OCI-M1 (cell line): ENCODE data around the gene SPATA17.
"Not testable (repeated sequence)": the region's sequence is repeated elsewhere in the genome, so short reads cannot be mapped to it uniquely, and the experiment has no call there.

Experiments used
- DNase-seq: peaks from one replicate; lab custom pipeline; 2025; lab: John Stamatoyannopoulos, UW

The SPATA17 gene

DNA sequence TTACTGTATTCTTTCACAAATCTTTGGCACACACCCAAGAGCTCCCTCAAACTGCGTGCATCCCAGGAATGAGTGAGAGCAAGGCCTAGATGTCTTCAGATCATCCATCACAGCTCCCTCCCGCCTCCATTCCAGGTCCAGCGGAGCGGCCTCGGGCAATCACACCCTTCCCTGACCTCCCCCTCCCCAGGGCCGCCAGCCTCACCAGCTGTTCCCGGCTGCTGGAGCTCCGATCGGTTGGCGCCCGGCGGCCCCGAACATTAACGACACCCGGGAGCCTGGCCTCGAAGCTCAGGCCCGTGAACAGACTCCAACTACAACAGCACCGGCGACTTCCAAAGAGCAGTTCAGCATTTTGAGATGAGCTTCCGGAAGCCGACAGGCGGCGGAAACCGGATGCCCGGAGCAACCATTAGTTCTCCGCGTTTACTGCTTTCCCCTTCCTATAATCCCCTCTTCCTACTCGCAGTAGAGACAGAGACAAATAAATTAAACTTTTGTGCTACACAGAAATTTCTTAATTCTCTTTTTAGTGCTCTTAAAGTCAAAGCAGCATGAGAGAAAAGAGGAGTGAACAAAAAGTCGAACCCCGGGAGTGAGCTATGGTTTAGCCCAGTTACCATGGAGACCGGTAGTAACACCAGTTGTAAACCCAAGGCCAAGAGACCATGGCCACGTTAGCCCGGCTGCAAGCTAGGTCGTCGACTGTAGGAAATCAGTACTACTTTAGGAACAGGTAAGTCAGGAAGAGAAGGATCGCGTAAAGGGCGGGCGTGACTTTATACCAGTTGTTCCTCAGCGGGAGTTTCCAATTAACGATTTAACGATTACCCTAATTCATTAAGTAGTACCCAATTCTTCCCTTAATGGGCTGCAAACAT lies at the start of gene SPATA17, which contains the start of gene GPATCH2:
SPATA17 (plus strand) TSS at position 634 of the 881 bp plus-strand sequence; CDS start at position 669, 35 bp downstream.
GPATCH2 (minus strand) TSS at position 380 of the 881 bp plus-strand sequence; CDS start at position 261, 119 bp downstream.
- DNase-seq: peak; percentile 97

DNA sequence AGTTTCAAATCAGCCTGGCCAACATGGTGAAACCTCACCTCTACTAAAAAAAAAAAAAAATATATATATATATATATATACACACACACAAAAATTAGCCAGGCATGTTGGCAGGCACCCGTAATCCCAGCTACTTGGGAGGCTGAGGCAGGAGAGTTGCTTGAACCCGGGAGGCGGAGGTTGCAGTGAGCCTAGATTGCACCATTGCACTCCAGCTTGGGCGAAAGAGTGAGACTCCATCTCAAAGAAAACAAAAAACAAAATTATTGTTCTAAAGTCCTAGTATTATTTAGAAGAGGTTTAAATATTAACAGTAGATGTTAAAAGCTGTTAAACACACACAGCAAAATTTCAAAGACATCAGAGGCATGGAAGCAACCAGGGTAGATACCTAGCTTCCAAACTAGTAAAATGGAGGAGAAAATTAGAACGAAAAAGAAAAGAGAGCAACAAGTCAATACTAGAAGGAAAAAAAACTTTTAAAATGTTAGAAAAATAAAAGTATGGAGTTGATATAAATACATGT lies 46.8 kb upstream of the SPATA17 start:
- not testable (repeated sequence) for DNase-seq

- DNase-seq: no peak
Observed at GRCh38 chr1:217585577-217585976, 45.6 kb upstream of the SPATA17 start.

DNA sequence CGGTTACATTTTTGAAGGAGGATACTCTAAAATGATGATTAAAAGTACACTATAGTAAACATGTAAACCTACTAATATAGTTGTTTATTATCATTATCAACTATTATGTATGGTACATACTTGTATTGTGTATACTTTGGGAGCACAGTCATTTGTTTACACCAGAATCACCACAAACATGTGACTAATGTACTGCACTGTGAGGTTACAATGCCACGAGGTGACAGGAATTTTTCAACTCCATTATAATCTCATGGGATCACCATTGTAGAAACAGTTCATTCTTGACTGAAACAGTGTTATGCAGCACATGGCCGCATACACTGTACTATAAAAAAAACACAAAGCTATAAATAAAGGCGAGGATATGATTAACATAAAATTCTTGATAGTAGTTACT lies 44.6 kb upstream of the SPATA17 start:
- DNase-seq: no peak

DNA sequence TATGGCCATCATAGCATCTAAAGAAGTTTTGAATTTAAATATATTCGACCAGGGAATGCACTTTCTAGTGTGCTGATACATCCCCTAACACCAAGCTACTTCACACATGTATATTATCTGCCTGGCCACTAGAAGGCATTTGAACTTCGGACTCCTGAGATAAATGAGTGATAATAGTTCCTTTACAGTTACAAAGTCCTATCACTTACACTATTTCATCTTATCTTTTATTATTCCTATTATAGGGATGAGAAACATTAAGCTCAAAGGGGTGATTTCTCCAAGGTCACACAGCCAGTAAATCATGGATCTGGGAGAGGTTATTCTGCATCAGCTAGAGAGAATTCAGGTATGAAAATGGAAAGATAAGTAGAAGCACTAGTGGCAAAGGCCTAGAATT lies 40.5 kb upstream of the SPATA17 start:
- no peak for DNase-seq

GRCh38 chr1:217599154-217599553 lies 32.0 kb upstream of the SPATA17 start:
- DNase-seq: peak; percentile 73

- no peak for DNase-seq
Observed at GRCh38 chr1:217602380-217602779, 28.8 kb upstream of the SPATA17 start.

- DNase-seq: no peak
Observed at GRCh38 chr1:217605390-217605789, 25.8 kb upstream of the SPATA17 start.

- no peak for DNase-seq
Observed at GRCh38 chr1:217614200-217614712, 16.9 kb upstream of the SPATA17 start.

DNA sequence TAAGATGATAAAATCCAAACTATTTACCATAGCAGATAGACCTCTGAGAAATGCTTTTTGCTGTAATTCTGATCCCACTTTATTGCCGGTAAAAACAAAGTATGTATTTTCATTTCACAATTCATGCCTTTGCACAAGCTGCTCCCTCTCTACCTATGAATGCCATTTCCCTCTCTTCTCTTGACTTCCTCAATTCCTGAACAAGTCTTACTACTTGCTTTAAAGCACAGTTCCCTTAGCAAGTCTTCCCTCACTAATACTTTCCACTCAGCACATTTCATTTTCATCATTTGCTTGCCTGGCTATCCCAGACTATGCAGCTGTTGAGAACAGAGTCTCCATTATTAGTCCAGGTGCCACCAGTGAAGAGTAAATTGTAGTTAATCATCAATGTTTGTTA lies 14.0 kb upstream of the SPATA17 start:
- peak; percentile 20 for DNase-seq

DNA sequence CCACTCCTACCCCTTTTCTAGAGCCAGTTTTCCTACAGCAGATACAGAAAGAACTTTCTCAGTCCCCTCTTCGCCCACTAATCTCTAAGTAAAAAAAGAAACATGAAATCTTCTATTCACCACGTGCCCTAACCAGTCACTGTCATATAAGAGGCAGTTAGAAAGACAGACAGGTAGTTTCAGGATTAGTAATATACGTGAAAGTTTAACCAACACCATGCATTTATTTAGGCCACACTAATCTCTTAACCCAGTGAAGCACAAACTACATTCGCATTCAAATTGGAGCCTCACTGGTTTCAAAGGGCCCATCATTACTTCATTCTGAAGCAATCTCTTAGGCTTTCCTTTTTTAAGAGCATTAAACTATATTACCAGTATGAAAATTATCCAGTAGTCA lies 10.3 kb upstream of the SPATA17 start:
- DNase-seq: no peak

DNA sequence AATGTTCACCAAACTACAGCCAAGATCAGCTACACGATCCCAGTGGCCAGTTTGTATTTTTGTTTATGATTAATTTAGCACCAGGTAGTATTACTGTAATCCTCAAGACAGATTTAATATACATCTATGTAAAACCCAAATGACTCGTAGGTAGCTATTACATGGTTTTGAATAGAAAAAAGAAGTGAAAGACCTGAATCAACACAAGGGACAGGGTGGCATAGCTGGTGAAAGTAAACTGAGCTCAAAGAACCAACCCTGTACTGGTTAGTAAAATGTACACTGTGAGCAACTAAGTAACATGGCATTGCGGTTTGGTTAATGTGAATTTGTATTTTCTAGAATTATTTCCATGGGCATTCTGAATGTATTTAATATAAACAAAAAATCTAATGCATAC lies 9.1 kb upstream of the SPATA17 start:
- DNase-seq: no peak

DNA sequence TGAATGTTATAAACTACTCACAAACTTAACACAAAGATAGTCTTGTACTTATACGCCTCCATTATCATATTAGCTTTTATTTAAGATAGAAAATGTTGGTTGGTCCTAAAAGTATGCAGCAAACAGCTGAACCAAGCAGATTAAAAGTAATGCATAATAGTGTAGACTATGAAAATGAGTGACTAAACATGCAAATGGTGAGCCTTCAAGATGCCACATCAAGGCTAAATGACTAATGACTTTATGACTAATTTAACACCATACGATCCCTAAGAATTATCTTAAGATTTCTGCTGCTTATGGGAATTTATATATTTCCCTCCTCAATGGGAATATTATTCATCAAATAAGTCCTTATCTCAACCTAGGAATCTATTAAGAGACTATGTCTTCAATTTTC lies 4.8 kb upstream of the SPATA17 start:
- DNase-seq: no peak

GRCh38 chr1:217627431-217627830 lies 3.7 kb upstream of the SPATA17 start:
- no peak for DNase-seq

GRCh38 chr1:217642455-217642854 lies 11.3 kb downstream of the SPATA17 start:
- no peak for DNase-seq

DNA sequence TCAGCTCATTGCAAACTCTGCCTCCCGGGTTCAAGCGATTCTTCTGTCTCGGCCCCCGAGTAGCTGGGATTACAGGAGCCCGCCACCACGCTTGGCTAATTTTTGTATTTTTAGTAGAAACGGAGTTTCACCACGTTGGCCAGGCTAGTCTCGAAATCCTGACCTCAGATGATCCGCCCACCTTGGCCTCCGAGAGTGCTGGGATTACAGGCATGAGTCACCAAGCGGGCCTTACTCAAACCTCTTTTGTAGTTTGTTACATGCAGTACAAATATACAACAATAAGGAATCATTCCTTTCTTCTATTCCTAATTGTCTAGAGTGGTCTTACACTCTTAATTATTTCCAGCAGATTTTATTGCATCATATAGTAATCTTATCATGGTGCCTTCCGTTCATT lies 16.6 kb downstream of the SPATA17 start:
- DNase-seq: no peak

GRCh38 chr1:217650674-217651073 lies 19.5 kb downstream of the SPATA17 start:
- DNase-seq: no peak

DNA sequence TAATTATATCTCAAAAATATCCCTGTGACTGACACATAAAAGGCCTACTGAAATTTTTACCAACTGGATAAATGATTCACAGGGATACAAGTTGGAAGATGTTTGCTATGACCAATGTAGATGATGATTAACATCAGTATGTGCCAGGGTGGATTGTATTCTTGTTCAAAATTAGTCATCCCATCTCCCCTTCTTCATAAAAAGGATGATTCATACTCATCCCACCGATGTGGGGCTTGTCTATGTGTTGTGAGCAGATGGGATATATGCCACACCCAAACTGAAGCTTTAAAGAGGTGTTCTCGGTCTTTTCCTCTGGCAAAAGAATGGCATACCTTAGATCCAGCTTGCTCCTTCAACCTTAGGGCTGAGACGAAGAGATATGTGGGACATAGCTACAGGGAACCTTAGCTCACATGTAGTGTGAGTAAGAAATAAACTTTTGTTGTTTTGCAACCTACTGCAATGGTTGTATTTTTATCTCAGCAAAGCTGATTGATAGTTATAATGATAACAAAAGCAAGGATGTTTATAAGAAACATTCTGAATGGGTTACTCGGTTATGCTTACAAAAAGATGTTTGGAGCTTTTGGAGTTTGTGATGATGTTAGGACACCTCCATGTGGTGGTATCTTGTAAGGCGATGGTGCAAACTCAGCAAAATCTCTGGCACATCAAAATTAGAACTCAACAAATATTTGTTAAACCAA lies 29.4 kb downstream of the SPATA17 start:
- peak; percentile 15 for DNase-seq

- no peak for DNase-seq
Observed at GRCh38 chr1:217661407-217661806, 30.3 kb downstream of the SPATA17 start.

GRCh38 chr1:217668351-217668940 lies 37.3 kb downstream of the SPATA17 start:
- DNase-seq: no peak

GRCh38 chr1:217673387-217673786 lies 42.2 kb downstream of the SPATA17 start:
- no peak for DNase-seq

DNA sequence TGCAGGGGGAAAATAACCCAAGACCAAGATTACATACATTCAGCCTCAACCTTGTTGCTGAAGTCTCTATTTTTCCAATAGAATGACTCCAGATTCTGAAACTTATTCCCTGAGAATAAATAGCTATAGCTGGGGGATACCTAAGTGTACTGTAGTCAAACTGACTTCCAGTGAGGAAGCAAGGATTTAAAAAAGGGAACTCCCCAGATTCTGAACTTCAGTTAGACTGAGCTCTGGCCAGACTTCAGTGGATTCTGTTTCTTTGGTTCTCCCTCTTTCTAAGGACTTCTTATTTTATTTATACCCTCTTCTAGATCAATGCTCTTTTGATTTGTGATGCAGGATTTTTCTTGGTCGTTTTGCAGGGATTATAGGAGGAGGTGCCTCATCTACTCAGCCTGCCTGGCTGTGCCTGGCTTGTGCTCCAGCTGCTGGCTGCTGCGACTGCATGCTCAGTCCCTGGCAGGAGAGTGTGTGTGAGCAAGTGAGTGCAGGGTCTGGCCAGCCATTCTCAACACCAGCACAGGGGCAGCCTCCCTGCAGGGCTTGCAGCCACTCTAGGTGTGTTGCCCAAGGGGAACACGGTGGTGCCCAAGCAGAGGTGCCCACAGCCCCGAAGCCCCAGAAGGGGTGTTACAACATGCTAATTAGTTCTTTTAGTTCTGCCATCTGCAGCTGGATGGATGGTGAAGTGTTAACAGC lies 43.0 kb downstream of the SPATA17 start:
- DNase-seq: no peak
